H1 (cell line): ENCODE data around the gene EN2. TPM values are rescaled to one million over a fixed set of nuclear protein-coding genes. Genes with fewer than 3 reads are reported as not detected.

Source experiments
- CTCF ChIA-PET: fragments of 300-600 bp; sonication (Branson Sonifier 250); formaldehyde crosslinking; loops from one replicate; lab custom pipeline; 2021; ENCODE audit not compliant: partially characterized antibody; lab: Charles Lee
- POLR2A ChIA-PET: fragments of 300-600 bp; sonication (Branson Sonifier 250); formaldehyde crosslinking; loops from one replicate; lab custom pipeline; 2021; ENCODE audit warnings: inconsistent platforms; ENCODE audit not compliant: partially characterized antibody; lab: Charles Lee
- DNase-seq, 2 experiments: peaks; one replicate each; pipeline versions ENCODE4 v3.0.0 to v3.0.0-alpha.2; 2010 to 2022; ENCODE audit warnings: low spot score in 2 of 2, low read depth in 1 of 2, mixed read lengths in 1 of 2
- FAIRE-seq: peaks from 2 replicates; lab custom pipeline; 2011; peaks lifted over from hg19 to GRCh38; lab: Jason Lieb, UNC
- H2AFZ ChIP-seq: 2 replicates; pipeline ENCODE4 v1.8.1; 2012; ENCODE audit warnings: low read length, inconsistent platforms
- H2AK5ac ChIP-seq: 2 replicates; pipeline ENCODE4 v1.6.1; 2013; ENCODE audit warnings: low read depth, low read length
- H2BK120ac ChIP-seq: replicated peaks from 2 replicates; pipeline ENCODE3; 2013; ENCODE audit warnings: low read depth, low read length, inconsistent platforms
- H2BK12ac ChIP-seq: 2 replicates; pipeline ENCODE4 v1.6.1; 2013; ENCODE audit warnings: low read depth, low read length
- H2BK15ac ChIP-seq: 2 replicates; pipeline ENCODE4 v1.6.1; 2013; ENCODE audit warnings: low read length
- H2BK20ac ChIP-seq: 2 replicates; pipeline ENCODE4 v1.6.1; 2013; ENCODE audit warnings: low read length
- H2BK5ac ChIP-seq: 2 replicates; pipeline ENCODE4 v1.6.1; 2013; ENCODE audit warnings: low read depth, low read length
- H3K14ac ChIP-seq: 2 replicates; pipeline ENCODE4 v1.6.1; 2013; ENCODE audit warnings: inconsistent platforms; ENCODE audit not compliant: insufficient read length
- H3K18ac ChIP-seq: 2 replicates; pipeline ENCODE4 v1.6.1; 2013; ENCODE audit warnings: low read length; ENCODE audit errors: extremely low read depth
- H3K23ac ChIP-seq: 2 replicates; pipeline ENCODE4 v1.6.1; 2013; ENCODE audit warnings: inconsistent platforms; ENCODE audit not compliant: insufficient read length
- H3K23me2 ChIP-seq: 2 replicates; pipeline ENCODE4 v1.6.1; 2013; ENCODE audit warnings: low read depth, low read length
- H3K27ac ChIP-seq: 2 replicates; pipeline ENCODE4 v1.6.1; 2011; ENCODE audit warnings: low read depth, low read length, inconsistent platforms
- H3K27me3 ChIP-seq, 4 experiments: replicated peaks in 1 of 4; 1 replicate in 1 of 4; 2 replicates in 3 of 4; pipeline versions ENCODE4 v1.6.1 to v1.8.1; 2011 to 2013; ENCODE audit warnings: low read length in 3 of 4, mild to moderate bottlenecking in 3 of 4, inconsistent platforms in 2 of 4, mixed read lengths in 2 of 4, moderate library complexity in 1 of 4; ENCODE audit not compliant: control insufficient read depth in 3 of 4, insufficient read depth in 3 of 4; ENCODE audit errors: extremely low read depth in 1 of 4
- H3K36me3 ChIP-seq, 4 experiments: 2 replicates each; pipeline versions ENCODE4 v1.6.1 to v1.8.1; 2011 to 2013; ENCODE audit warnings: mild to moderate bottlenecking in 4 of 4, low read length in 3 of 4, moderate library complexity in 2 of 4, control low read depth in 1 of 4, inconsistent platforms in 1 of 4; ENCODE audit not compliant: insufficient read depth in 4 of 4, control insufficient read depth in 2 of 4
- H3K4ac ChIP-seq: replicated peaks from 2 replicates; pipeline ENCODE3; 2013; ENCODE audit warnings: low read length, low read depth, mixed read lengths, inconsistent platforms; ENCODE audit not compliant: insufficient read length
- H3K4me1 ChIP-seq, 4 experiments: replicated peaks in 1 of 4; 1 replicate in 1 of 4; 2 replicates in 3 of 4; pipeline versions ENCODE4 v1.6.1 to v1.8.1; 2011 to 2013; ENCODE audit warnings: low read length in 3 of 4, inconsistent platforms in 2 of 4, mixed read lengths in 1 of 4; ENCODE audit not compliant: insufficient read depth in 4 of 4, control insufficient read depth in 3 of 4
- H3K4me2 ChIP-seq, 2 experiments: 2 replicates each; pipeline versions ENCODE4 v1.6.1 to v1.8.1; 2011 to 2013; ENCODE audit warnings: low read depth in 2 of 2, low read length in 2 of 2, control low read depth in 1 of 2, inconsistent platforms in 1 of 2, mild to moderate bottlenecking in 1 of 2; ENCODE audit not compliant: insufficient read depth in 1 of 2
- H3K4me3 ChIP-seq, 4 experiments: fragments of 200-600, 300-600 bp in 1 of 4; sonication (generic), shearing (Covaris generic), sonication (Bioruptor Twin) in 1 of 4; 2 replicates each; pipeline versions ENCODE4 v1.5.1 to v1.8.1; 2011 to 2016; ENCODE audit warnings: low read length in 4 of 4, low read depth in 3 of 4, control low read depth in 2 of 4, inconsistent platforms in 2 of 4, mild to moderate bottlenecking in 2 of 4, mixed read lengths in 1 of 4, moderate library complexity in 1 of 4; ENCODE audit not compliant: insufficient read depth in 2 of 4; ENCODE audit errors: extremely low read depth in 1 of 4
- H3K56ac ChIP-seq: replicated peaks from 2 replicates; pipeline ENCODE3; 2013; ENCODE audit warnings: low read depth, mild to moderate bottlenecking, mixed read lengths, low read length, inconsistent platforms; ENCODE audit not compliant: insufficient read length
- H3K79me1 ChIP-seq: 2 replicates; pipeline ENCODE4 v1.6.1; 2013; ENCODE audit warnings: low read depth, low read length, control low read depth
- H3K79me2 ChIP-seq, 2 experiments: 2 replicates each; pipeline versions ENCODE4 v1.6.1 to v1.8.1; 2012 to 2013; ENCODE audit warnings: low read length in 2 of 2, mild to moderate bottlenecking in 2 of 2, inconsistent platforms in 1 of 2; ENCODE audit not compliant: insufficient read depth in 2 of 2, control insufficient read depth in 1 of 2
- H3K9ac ChIP-seq, 4 experiments: replicated peaks in 1 of 4; 1 replicate in 1 of 4; 2 replicates in 3 of 4; pipeline versions ENCODE4 v1.6.1 to v1.8.1; 2011 to 2013; ENCODE audit warnings: low read depth in 3 of 4, low read length in 3 of 4, control low read depth in 2 of 4, mild to moderate bottlenecking in 2 of 4, moderate library complexity in 2 of 4, inconsistent platforms in 1 of 4; ENCODE audit errors: extremely low read depth in 1 of 4
- H3K9me3 ChIP-seq, 2 experiments: 2 replicates each; pipeline versions ENCODE4 v1.6.1 to v1.8.1; 2012 to 2013; ENCODE audit warnings: mild to moderate bottlenecking in 2 of 2, moderate library complexity in 2 of 2, control low read depth in 1 of 2, inconsistent platforms in 1 of 2, low read depth in 1 of 2, low read length in 1 of 2, mixed read lengths in 1 of 2; ENCODE audit not compliant: insufficient read depth in 2 of 2
- H4K20me1 ChIP-seq, 2 experiments: replicated peaks in 1 of 2; 2 replicates each; pipeline versions ENCODE3 to v1.8.1; 2011 to 2013; ENCODE audit warnings: inconsistent platforms in 2 of 2, low read length in 2 of 2, mild to moderate bottlenecking in 1 of 2; ENCODE audit not compliant: insufficient read depth in 2 of 2, control insufficient read depth in 1 of 2
- H4K5ac ChIP-seq: 2 replicates; pipeline ENCODE4 v1.6.1; 2013; ENCODE audit warnings: low read length, low read depth, mixed read lengths, inconsistent platforms; ENCODE audit not compliant: insufficient read length
- H4K8ac ChIP-seq: 2 replicates; pipeline ENCODE4 v1.8.0; 2013; ENCODE audit warnings: mild to moderate bottlenecking, moderate library complexity, low read length, inconsistent platforms; ENCODE audit not compliant: insufficient read depth; ENCODE audit errors: extremely low read depth
- H4K91ac ChIP-seq: replicated peaks from 2 replicates; pipeline ENCODE3; 2013; ENCODE audit warnings: low read length, mixed read lengths, inconsistent platforms; ENCODE audit not compliant: insufficient read length
- BRCA1 ChIP-seq: IDR thresholded peaks from 2 replicates; pipeline ENCODE4 v1.6.1; 2012; ENCODE audit warnings: low read depth, low read length, improper control_type of control experiment
- CBX5 ChIP-seq: fragments of 300-800, 300-1000 bp; sonication (generic); IDR thresholded peaks from 2 replicates; pipeline ENCODE4 v1.7.1; 2016; ENCODE audit warnings: antibody characterized with exemption, low read length, low read depth
- CEBPB ChIP-seq: IDR thresholded peaks from 2 replicates; pipeline ENCODE4 v1.6.1; 2012; ENCODE audit warnings: low read depth, low read length
- FOSL1 ChIP-seq: IDR thresholded peaks from 2 replicates; pipeline ENCODE4 v1.6.1; 2011; ENCODE audit warnings: mild to moderate bottlenecking, low read depth, low read length, moderate library complexity; ENCODE audit not compliant: insufficient read depth
- KDM4A ChIP-seq: IDR thresholded peaks from one replicate; pipeline ENCODE4 v1.7.1; 2012; ENCODE audit warnings: low read depth, mild to moderate bottlenecking, moderate library complexity, low read length, inconsistent platforms; ENCODE audit not compliant: severe bottlenecking
- NRF1 ChIP-seq: IDR thresholded peaks from 2 replicates; pipeline ENCODE4 v1.6.1; 2011; ENCODE audit warnings: mild to moderate bottlenecking, low read depth, low read length, improper control_type of control experiment
- RNF2 ChIP-seq: fragments of 200-900, 300-1000 bp; sonication (generic); IDR thresholded peaks from 2 replicates; pipeline ENCODE4 v1.7.1; 2016; ENCODE audit warnings: borderline replicate concordance, low read depth, mild to moderate bottlenecking, antibody characterized with exemption, low read length; ENCODE audit not compliant: poor library complexity, severe bottlenecking; ENCODE audit errors: missing control alignments
- WGBS, 2 experiments: shearing (Covaris generic) in 1 of 2; methylation state at CpG; one replicate each; pipeline versions ENCODE4 v1.1.6 to v1.1.7; 2013 to 2015; ENCODE audit warnings: low lambda C conversion rate in 2 of 2, mixed read lengths in 2 of 2, inconsistent platforms in 1 of 2, low coverage in 1 of 2, missing lambda C conversion rate in 1 of 2; ENCODE audit not compliant: insufficient replicate concordance in 2 of 2, insufficient coverage in 1 of 2, insufficient read length in 1 of 2; ENCODE audit errors: extremely low coverage in 1 of 2, missing lambda C conversion rate in 1 of 2; 5-methylcytosine and 5-hydroxymethylcytosine counted together
- polyA plus RNA-seq, 7 experiments: library from polyadenylated mRNA; depleted of rRNA in 3 of 7; stranded (reverse) in 5 of 7; unstranded in 2 of 7; fragments of >200 nt in 5 of 7; fragments of 200-250 nt in 2 of 7; gene quantifications; 1 replicate in 5 of 7; 2 replicates in 1 of 7; 4 replicates in 1 of 7; pipeline versions ENCODE4 v1.2.1 to v1.2.3, GENCODE V29; 2011 to 2013; ENCODE audit warnings: missing spikeins in 2 of 7, mixed read lengths in 2 of 7
- total RNA-seq: library from RNA; stranded (reverse); fragmentation: NEBNext Ultra II Directional; extraction: Animal tissue kit (Norgen Biotek cat#: 25700); gene quantifications from 2 replicates; pipeline ENCODE4 v1.2.1, GENCODE V29; 2021

The EN2 gene
- total and polyA plus RNA-seq, 2 of the 8 experiments (the other 6 are each of a cell fraction or from before 2014, with no cell fraction given): not detected

- no peak overlapping the region for H3K4ac ChIP-seq
- 81% methylated on average over 2 of the region's 2 CpGs; no CpG with 5 or more reads in 1 of the 2 experiments for WGBS, 2 experiments
- no peak overlapping the region for H2BK20ac ChIP-seq
- no peak overlapping the region for H3K18ac ChIP-seq
- H3K23me2 ChIP-seq: peaks cover 2% of the 10 kb centered on the region; the same call in 1 of the 2 replicates
- peaks cover 14 to 19% of the 10 kb centered on the region in 2 experiments for H4K20me1 ChIP-seq
- H3K9me3 ChIP-seq: no peaks in the 10 kb centered on the region
- DNase-seq: no peak
- H4K8ac ChIP-seq: no peak overlapping the region
- peaks cover 0 to 17% (median 12%) of the 10 kb centered on the region in 4 experiments; a peak in 6 of 7 replicates for H3K4me1 ChIP-seq
- H3K27ac ChIP-seq: no peak overlapping the region
- no peaks in the 10 kb centered on the region for H3K36me3 ChIP-seq
- H3K23ac ChIP-seq: no peak overlapping the region
- ChIA-PET POLR2A (interaction anchor here (1.8 kb wide), 1 partner anchor 75 kb away, joined by 5 read pairs; no protein-coding TSS in a partner anchor), CTCF (interaction anchor here (1.0 to 7.1 kb wide), 2 partner anchors 68 to 87 kb away, joined by 3 to 81 read pairs; no protein-coding TSS in a partner anchor)
- H3K4me2 ChIP-seq: no peak overlapping the region; a peak in 1 of 4 replicates
- no peak overlapping the region for H2AK5ac ChIP-seq
- no peak for FAIRE-seq
- no peak overlapping the region for H2AFZ ChIP-seq
- H3K4me3 ChIP-seq: no peak overlapping the region
- TF ChIP-seq CEBPB: no peak
- no peak for TF ChIP-seq KDM4A
- no peak for TF ChIP-seq NRF1
- no peak for TF ChIP-seq CBX5
- TF ChIP-seq FOSL1: no peak
- peak; percentile 64 for TF ChIP-seq RNF2
- no peak for TF ChIP-seq BRCA1
- H3K27me3 ChIP-seq: peaks cover 60 to 83% (median 79%) of the 10 kb centered on the region in 4 experiments
- H4K5ac ChIP-seq: no peak overlapping the region
- H2BK5ac ChIP-seq: no peak overlapping the region
- no peaks in the 10 kb centered on the region for H3K79me2 ChIP-seq
- H2BK120ac ChIP-seq: no peak overlapping the region
- no peak overlapping the region for H3K56ac ChIP-seq
- H3K9ac ChIP-seq: no peak overlapping the region
- no peak overlapping the region for H3K14ac ChIP-seq
- no peaks in the 10 kb centered on the region; the same call in 1 of the 2 replicates for H3K79me1 ChIP-seq
- no peak overlapping the region for H4K91ac ChIP-seq
- no peak overlapping the region for H2BK12ac ChIP-seq
- H2BK15ac ChIP-seq: peak overlapping the region; percentile 62; the same call in 1 of the 2 replicates
These were observed 10.3 kb upstream of the EN2 start for GRCh38 chr7:155447603-155448002.
